CD14-positive monocyte (primary cell): ENCODE data around the gene SUSD6. TPM values are rescaled to one million over a fixed set of nuclear protein-coding genes. Genes with fewer than 3 reads are reported as not detected.

Experiments
- DNase-seq, 3 donors: peaks; one replicate each; pipeline ENCODE4 v3.0.0-alpha.2; 2011 to 2022
- H2AFZ ChIP-seq: 2 replicates; pipeline ENCODE4 v1.6.0; 2012; ENCODE audit warnings: mild to moderate bottlenecking, low read depth, low read length, inconsistent platforms; ENCODE audit not compliant: insufficient read depth, poor library complexity, severe bottlenecking
- H3K27ac ChIP-seq, 2 donors: 1 replicate in 1 of 2; 2 replicates in 1 of 2; pipeline ENCODE4 v1.5.1; 2012 to 2013; ENCODE audit warnings: low read length in 2 of 2, control low read depth in 1 of 2, inconsistent platforms in 1 of 2, low read depth in 1 of 2, mild to moderate bottlenecking in 1 of 2
- H3K27me3 ChIP-seq, 2 donors: one replicate each; pipeline versions ENCODE4 v1.6.0 to v1.6.1; 2011 to 2013; ENCODE audit warnings: low read length in 2 of 2; ENCODE audit not compliant: control insufficient read depth in 2 of 2, insufficient read depth in 2 of 2
- H3K36me3 ChIP-seq, 2 donors: replicated peaks in 1 of 2; 1 replicate in 1 of 2; 2 replicates in 1 of 2; pipeline versions ENCODE4 v1.5.1 to v1.6.1; 2012 to 2013; ENCODE audit warnings: low read length in 2 of 2, control low read depth in 1 of 2, inconsistent platforms in 1 of 2, mild to moderate bottlenecking in 1 of 2; ENCODE audit not compliant: insufficient read depth in 2 of 2, control insufficient read depth in 1 of 2
- H3K4me1 ChIP-seq, 2 donors: 1 replicate in 1 of 2; 2 replicates in 1 of 2; pipeline versions ENCODE4 v1.5.1 to v1.6.1; 2012 to 2013; ENCODE audit warnings: low read length in 2 of 2, control low read depth in 1 of 2, inconsistent platforms in 1 of 2, mild to moderate bottlenecking in 1 of 2, moderate library complexity in 1 of 2; ENCODE audit not compliant: insufficient read depth in 2 of 2, control insufficient read depth in 1 of 2
- H3K4me2 ChIP-seq: replicated peaks from 2 replicates; pipeline ENCODE3; 2012; ENCODE audit warnings: low read length, moderate library complexity, mild to moderate bottlenecking; ENCODE audit not compliant: poor library complexity, severe bottlenecking; ENCODE audit errors: extremely low read depth
- H3K4me3 ChIP-seq, 3 experiments: fragments of 200-600 bp in 1 of 3; sonication (generic) in 1 of 3; replicated peaks in 1 of 3; 1 replicate in 2 of 3; 2 replicates in 1 of 3; pipeline ENCODE4 v1.5.1; 2011 to 2013; ENCODE audit warnings: low read length in 3 of 3, mild to moderate bottlenecking in 3 of 3, control low read depth in 2 of 3, low read depth in 2 of 3, inconsistent platforms in 1 of 3, moderate library complexity in 1 of 3
- H3K79me2 ChIP-seq: 2 replicates; pipeline ENCODE4 v1.6.0; 2012; ENCODE audit warnings: mild to moderate bottlenecking, control low read depth, inconsistent platforms, low read length, moderate library complexity; ENCODE audit not compliant: insufficient read depth
- H3K9ac ChIP-seq: 2 replicates; pipeline ENCODE4 v1.6.0; 2017; ENCODE audit warnings: low read length, mild to moderate bottlenecking; ENCODE audit not compliant: insufficient read depth, poor library complexity, severe bottlenecking
- H3K9me3 ChIP-seq, 2 donors: replicated peaks in 1 of 2; 1 replicate in 1 of 2; 2 replicates in 1 of 2; pipeline versions ENCODE4 v1.5.1 to v1.6.1; 2012 to 2013; ENCODE audit warnings: low read length in 2 of 2, control low read depth in 1 of 2; ENCODE audit not compliant: control insufficient read depth in 1 of 2, insufficient read depth in 1 of 2
- H4K20me1 ChIP-seq: 2 replicates; pipeline ENCODE4 v1.6.0; 2012; ENCODE audit warnings: mild to moderate bottlenecking, low read length, control low read depth, moderate library complexity; ENCODE audit not compliant: insufficient read depth
- H3K27ac Mint-ChIP-seq, 7 donors: one replicate each; pipeline ENCODE4 v1.8.0; 2020; ENCODE audit warnings: mild to moderate bottlenecking in 7 of 7, mixed read lengths in 7 of 7, moderate library complexity in 6 of 7, inconsistent platforms in 2 of 7
- H3K27me3 Mint-ChIP-seq, 3 donors: one replicate each; pipeline ENCODE4 v1.8.0; 2021 to 2022; ENCODE audit warnings: low read depth in 3 of 3, mild to moderate bottlenecking in 3 of 3, mixed read lengths in 3 of 3, moderate library complexity in 3 of 3, inconsistent platforms in 1 of 3
- H3K36me3 Mint-ChIP-seq, 2 donors: one replicate each; pipeline ENCODE4 v1.8.0; 2020; ENCODE audit warnings: mixed read lengths in 2 of 2, inconsistent platforms in 1 of 2, mild to moderate bottlenecking in 1 of 2
- H3K4me1 Mint-ChIP-seq: one replicate; pipeline ENCODE4 v1.8.0; 2020; ENCODE audit warnings: mild to moderate bottlenecking, mixed read lengths
- H3K4me3 Mint-ChIP-seq, 2 donors: one replicate each; pipeline ENCODE4 v1.8.0; 2020; ENCODE audit warnings: mild to moderate bottlenecking in 2 of 2, mixed read lengths in 2 of 2, moderate library complexity in 1 of 2
- H3K9me3 Mint-ChIP-seq, 7 donors: one replicate each; pipeline ENCODE4 v1.8.0; 2020 to 2022; ENCODE audit warnings: mixed read lengths in 7 of 7, mild to moderate bottlenecking in 6 of 7, moderate library complexity in 6 of 7, inconsistent platforms in 2 of 7
- WGBS: methylation state at CpG from one replicate; pipeline ENCODE4 v1.1.5; 2013; ENCODE audit warnings: missing lambda C conversion rate; ENCODE audit not compliant: insufficient coverage; 5-methylcytosine and 5-hydroxymethylcytosine counted together
- intact Hi-C, 2 donors: fragments of 100-400 bp; cut with micrococcal nuclease; formaldehyde crosslinking; loops; one replicate each; pipeline versions ENCODE4 v1.15.0 to v1.15.1; 2023
- polyA plus RNA-seq, 3 donors: library from polyadenylated mRNA; depleted of rRNA in 1 of 3; unstranded in 2 of 3; stranded (reverse) in 1 of 3; fragments of 300-500 nt in 2 of 3; fragments of >200 nt in 1 of 3; fragmentation: Illumina TruSeq in 2 of 3; gene quantifications; 1 replicate in 2 of 3; 2 replicates in 1 of 3; pipeline ENCODE4 v1.2.3, GENCODE V29; 2012 to 2021
- TF ChIP-seq, protein P1 (sequence below): fragments of 200-600 bp; IDR thresholded peaks from one replicate; pipeline ENCODE4 v1.8.0; 2022; ENCODE audit warnings: antibody characterized with exemption, mild to moderate bottlenecking

SUSD6 gene
- polyA plus RNA-seq, 3 donors, result 17.3 to 81.8 (median 30.1) TPM

DNA sequence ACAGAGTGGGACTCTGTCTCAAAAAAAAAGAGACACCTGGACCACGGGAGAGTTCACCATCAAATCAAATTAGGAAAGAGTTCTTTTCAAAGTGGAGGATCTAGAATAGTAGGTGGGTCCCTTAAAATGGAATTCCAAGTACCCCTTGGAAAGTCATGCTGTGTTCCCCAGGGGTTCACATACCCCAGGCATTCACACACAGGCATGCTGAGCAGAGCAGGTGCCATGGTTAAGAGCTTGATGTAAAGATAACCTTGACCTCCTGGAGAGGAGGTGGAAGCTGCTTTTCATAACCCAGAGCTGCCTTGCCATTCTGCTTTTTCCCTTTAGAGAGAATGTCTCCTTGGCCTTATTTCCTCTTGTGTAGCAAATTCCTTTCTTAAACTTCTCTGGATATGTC lies 141.4 kb downstream of the SUSD6 start:
- TF ChIP-seq, protein P1, sequence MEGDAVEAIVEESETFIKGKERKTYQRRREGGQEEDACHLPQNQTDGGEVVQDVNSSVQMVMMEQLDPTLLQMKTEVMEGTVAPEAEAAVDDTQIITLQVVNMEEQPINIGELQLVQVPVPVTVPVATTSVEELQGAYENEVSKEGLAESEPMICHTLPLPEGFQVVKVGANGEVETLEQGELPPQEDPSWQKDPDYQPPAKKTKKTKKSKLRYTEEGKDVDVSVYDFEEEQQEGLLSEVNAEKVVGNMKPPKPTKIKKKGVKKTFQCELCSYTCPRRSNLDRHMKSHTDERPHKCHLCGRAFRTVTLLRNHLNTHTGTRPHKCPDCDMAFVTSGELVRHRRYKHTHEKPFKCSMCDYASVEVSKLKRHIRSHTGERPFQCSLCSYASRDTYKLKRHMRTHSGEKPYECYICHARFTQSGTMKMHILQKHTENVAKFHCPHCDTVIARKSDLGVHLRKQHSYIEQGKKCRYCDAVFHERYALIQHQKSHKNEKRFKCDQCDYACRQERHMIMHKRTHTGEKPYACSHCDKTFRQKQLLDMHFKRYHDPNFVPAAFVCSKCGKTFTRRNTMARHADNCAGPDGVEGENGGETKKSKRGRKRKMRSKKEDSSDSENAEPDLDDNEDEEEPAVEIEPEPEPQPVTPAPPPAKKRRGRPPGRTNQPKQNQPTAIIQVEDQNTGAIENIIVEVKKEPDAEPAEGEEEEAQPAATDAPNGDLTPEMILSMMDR, result no peak
- Mint-ChIP-seq H3K4me1 (peaks cover 17% of the 10 kb centered on the region), H3K36me3 (no peaks in the 10 kb centered on the region), H3K27ac (no peak overlapping the region), H3K9me3 (peaks cover 0 to 5% (median 2%) of the 10 kb centered on the region in 7 donors), H3K27me3 (peaks cover 0 to 4% (median 1%) of the 10 kb centered on the region in 3 donors), H3K4me3 (no peak overlapping the region)
- H3K4me2 ChIP-seq, result no peak overlapping the region
- no peaks in the 10 kb centered on the region for H3K27me3 ChIP-seq
- H3K36me3 ChIP-seq, result no peaks in the 10 kb centered on the region
- no peak overlapping the region for H3K9ac ChIP-seq
- no CpG with 5 or more reads among the region's 1 CpG for WGBS
- H2AFZ ChIP-seq, result no peak overlapping the region
- H3K27ac ChIP-seq, result no peak overlapping the region
- H3K4me1 ChIP-seq, result peaks cover 4 to 7% of the 10 kb centered on the region in 2 donors
- no peaks in the 10 kb centered on the region for H3K9me3 ChIP-seq
- intact Hi-C loops, result no loop called here
- H4K20me1 ChIP-seq, result no peaks in the 10 kb centered on the region
- H3K4me3 ChIP-seq, result no peak overlapping the region
- no peaks in the 10 kb centered on the region for H3K79me2 ChIP-seq
- no peak for DNase-seq

DNA sequence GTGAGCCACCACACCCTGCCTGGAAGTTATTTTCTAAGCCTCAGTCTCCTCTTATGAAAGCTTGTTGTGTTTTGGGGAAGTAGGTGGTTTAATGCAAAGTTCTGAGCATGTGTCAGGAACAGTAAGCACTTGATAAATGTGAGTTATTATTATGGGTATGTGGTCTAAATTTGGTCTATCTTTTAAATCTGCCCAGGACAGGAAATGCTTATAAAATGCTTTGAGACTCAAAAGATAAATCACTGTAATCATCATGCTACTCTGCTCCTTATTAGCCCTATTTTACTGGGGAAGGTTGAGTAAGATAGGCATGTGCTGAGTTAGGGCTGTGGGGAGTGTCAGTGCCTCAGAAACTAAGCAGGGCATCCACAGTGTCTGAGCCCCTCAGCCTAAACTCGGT lies 142.5 kb downstream of the SUSD6 start:
- Mint-ChIP-seq H3K27me3 (peaks cover 0 to 4% (median 0%) of the 10 kb centered on the region in 3 donors), H3K9me3 (peaks cover 0 to 5% (median 2%) of the 10 kb centered on the region in 7 donors), H3K4me1 (peaks cover 20% of the 10 kb centered on the region), H3K27ac (peak overlapping the region in 4 of 7 donors; percentile 37 to 83 (median 60)), H3K4me3 (no peak overlapping the region), H3K36me3 (no peaks in the 10 kb centered on the region)
- intact Hi-C loops, result no loop called here
- H3K4me3 ChIP-seq, result no peak overlapping the region
- H3K4me1 ChIP-seq, result peaks cover 4 to 7% of the 10 kb centered on the region in 2 donors
- no peaks in the 10 kb centered on the region for H3K36me3 ChIP-seq
- H3K27me3 ChIP-seq, result no peaks in the 10 kb centered on the region
- H3K9me3 ChIP-seq, result no peaks in the 10 kb centered on the region
- no peaks in the 10 kb centered on the region for H3K79me2 ChIP-seq
- H2AFZ ChIP-seq, result no peak overlapping the region
- no peak for DNase-seq
- WGBS, result no CpG with 5 or more reads among the region's 1 CpG
- H3K9ac ChIP-seq, result no peak overlapping the region
- H3K4me2 ChIP-seq, result no peak overlapping the region
- no peaks in the 10 kb centered on the region for H4K20me1 ChIP-seq
- no peak overlapping the region for H3K27ac ChIP-seq
- TF ChIP-seq, protein P1, result no peak
